Measurements from ENCODE around the gene MRFAP1L1. TPM values are rescaled to one million over a fixed set of nuclear protein-coding genes. Genes with fewer than 3 reads are reported as not detected.
"Not testable (repeated sequence)": the region's sequence is repeated elsewhere in the genome, so short reads cannot be mapped to it uniquely, and the experiment has no call there.

MRFAP1L1 gene
- 10 to 100 TPM; 50.5 to 76.3 (median 56.8) TPM for polyA plus RNA-seq (ENCODE audit: insufficient read length in 10 of 10)
- long read RNA-seq, donor 1, transcript MRFAP1L1-202 (1 exons, 2,127 nt): minor isoform, 8 of 26 reads
- long read RNA-seq, donor 1, transcript MRFAP1L1-201 (2 exons, 1,593 nt): major isoform, 18 of 26 reads
- long read RNA-seq, donor 1, partial matches to known transcripts: 0 of 26 reads
- long read RNA-seq, donor 1, other reads (novel, unspliced or antisense): 0 of 26 reads
- long read RNA-seq, donor 2, transcript MRFAP1L1-202 (1 exons, 2,127 nt): minor isoform, 7 of 32 reads
- long read RNA-seq, donor 2, transcript MRFAP1L1-201 (2 exons, 1,593 nt): major isoform, 20 of 32 reads
- long read RNA-seq, donor 2, partial matches to known transcripts: 0 of 32 reads
- long read RNA-seq, donor 2, other reads (novel, unspliced or antisense): 5 of 32 reads
- long read RNA-seq, donor 3: 0 reads
- long read RNA-seq, donor 4, transcript MRFAP1L1-201 (2 exons, 1,593 nt): major isoform, 15 of 28 reads
- long read RNA-seq, donor 4, transcript MRFAP1L1-202 (1 exons, 2,127 nt): minor isoform, 13 of 28 reads
- long read RNA-seq, donor 4, partial matches to known transcripts: 0 of 28 reads
- long read RNA-seq, donor 4, other reads (novel, unspliced or antisense): 0 of 28 reads
- long read RNA-seq, donor 5, transcript MRFAP1L1-202 (1 exons, 2,127 nt): major isoform, 21 of 38 reads
- long read RNA-seq, donor 5, transcript MRFAP1L1-201 (2 exons, 1,593 nt): minor isoform, 17 of 38 reads
- long read RNA-seq, donor 5, partial matches to known transcripts: 0 of 38 reads
- long read RNA-seq, donor 5, other reads (novel, unspliced or antisense): 0 of 38 reads
- long read RNA-seq, donor 6, transcript MRFAP1L1-201 (2 exons, 1,593 nt): major isoform, 30 of 43 reads
- long read RNA-seq, donor 6, transcript MRFAP1L1-202 (1 exons, 2,127 nt): minor isoform, 13 of 43 reads
- long read RNA-seq, donor 6, partial matches to known transcripts: 0 of 43 reads
- long read RNA-seq, donor 6, other reads (novel, unspliced or antisense): 0 of 43 reads
- long read RNA-seq, donor 7, transcript MRFAP1L1-202 (1 exons, 2,127 nt): minor isoform, 15 of 31 reads
- long read RNA-seq, donor 7, transcript MRFAP1L1-201 (2 exons, 1,593 nt): major isoform, 16 of 31 reads
- long read RNA-seq, donor 7, partial matches to known transcripts: 0 of 31 reads
- long read RNA-seq, donor 7, other reads (novel, unspliced or antisense): 0 of 31 reads
- long read RNA-seq, donor 8, transcript MRFAP1L1-201 (2 exons, 1,593 nt): major isoform, 15 of 30 reads
- long read RNA-seq, donor 8, transcript MRFAP1L1-202 (1 exons, 2,127 nt): major isoform, 15 of 30 reads
- long read RNA-seq, donor 8, partial matches to known transcripts: 0 of 30 reads
- long read RNA-seq, donor 8, other reads (novel, unspliced or antisense): 0 of 30 reads
- long read RNA-seq, donor 9, partial matches to known transcripts: 0 of 2 reads
- long read RNA-seq, donor 9, other reads (novel, unspliced or antisense): 0 of 2 reads

DNA sequence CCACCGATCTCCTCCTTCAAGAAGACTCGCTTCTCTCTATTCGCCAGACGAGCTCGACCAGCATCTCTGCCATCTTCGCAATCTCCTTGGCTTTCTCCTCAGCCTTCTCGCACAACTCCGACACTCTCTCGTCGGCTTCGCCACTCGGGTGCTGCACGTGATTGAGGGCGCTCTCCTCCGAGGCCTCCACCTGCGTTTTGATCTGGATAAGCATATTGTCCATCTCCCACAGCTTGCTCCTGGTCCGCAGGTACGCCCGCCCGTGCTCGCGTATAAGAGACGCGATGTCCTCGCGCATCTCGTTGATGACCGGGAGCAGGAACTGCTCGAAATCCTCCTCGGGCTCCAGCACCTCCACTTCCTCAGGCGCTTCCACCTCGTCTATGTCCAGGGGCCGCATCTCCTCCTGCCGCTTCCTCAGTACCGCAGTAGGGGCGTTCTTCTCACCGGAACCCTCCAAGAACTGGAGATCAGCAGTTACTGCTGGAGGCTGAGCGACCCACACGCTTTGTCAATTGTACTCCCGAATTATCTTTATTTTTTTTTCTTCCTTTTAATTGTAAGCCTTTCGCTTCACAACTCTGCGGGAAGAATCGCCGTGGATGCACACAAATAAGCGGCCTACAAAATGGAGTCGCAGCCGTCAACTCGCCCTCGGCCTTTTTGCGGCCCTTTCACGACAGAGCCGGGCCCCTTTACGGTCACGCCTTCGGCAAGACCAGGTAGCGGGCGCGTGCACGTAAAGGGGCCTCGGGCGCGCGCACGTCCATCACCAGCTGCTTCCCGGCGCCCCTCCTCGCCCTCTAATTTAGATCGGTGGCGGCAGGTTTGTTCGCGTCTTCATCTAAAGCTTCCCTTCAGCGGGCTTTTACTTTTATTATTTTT lies at the start of gene MRFAP1L1:
Gene MRFAP1L1, minus strand, starts transcription at position 636 of the 885 bp plus-strand sequence. Its CDS starts 236 bp downstream, at position 400.
- DNase-seq: peak; percentile 97 to 99 (median 97)

DNA sequence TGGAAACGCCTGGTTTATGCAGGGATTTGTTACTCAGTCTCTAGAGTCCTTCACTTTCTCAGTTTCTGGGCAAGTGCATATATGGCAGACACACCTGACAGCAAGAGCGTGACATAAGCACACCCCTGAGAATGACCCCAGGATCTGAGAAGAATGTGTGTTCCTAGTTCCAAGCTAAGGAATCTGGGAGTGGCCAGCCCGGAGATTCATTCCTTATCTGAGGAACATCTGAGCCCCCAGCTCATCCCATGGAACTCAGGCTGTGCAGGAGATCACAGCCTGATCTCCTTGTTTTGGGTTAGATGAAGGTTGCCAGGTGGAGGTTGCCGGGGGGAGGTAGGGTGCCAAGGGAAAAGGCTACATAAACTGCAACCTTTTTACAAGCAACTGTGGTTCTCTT lies 49.1 kb upstream of the MRFAP1L1 start:
- DNase-seq: no peak

DNA sequence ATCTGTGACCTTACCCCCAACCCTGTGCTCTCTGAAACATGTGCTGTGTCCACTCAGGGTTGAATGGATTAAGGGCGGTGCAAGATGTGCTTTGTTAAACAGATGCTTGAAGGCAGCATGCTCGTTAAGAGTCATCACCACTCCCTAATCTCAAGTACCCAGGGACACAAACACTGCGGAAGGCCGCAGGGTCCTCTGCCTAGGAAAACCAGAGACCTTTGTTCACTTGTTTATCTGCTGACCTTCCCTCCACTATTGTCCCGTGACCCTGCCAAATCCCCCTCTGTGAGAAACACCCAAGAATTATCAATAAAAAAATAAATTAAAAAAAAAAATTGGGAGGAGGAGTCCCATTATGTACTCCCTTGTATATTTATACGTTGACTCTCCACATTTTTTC lies 46.7 kb upstream of the MRFAP1L1 start:
- not testable (repeated sequence) for DNase-seq

DNA sequence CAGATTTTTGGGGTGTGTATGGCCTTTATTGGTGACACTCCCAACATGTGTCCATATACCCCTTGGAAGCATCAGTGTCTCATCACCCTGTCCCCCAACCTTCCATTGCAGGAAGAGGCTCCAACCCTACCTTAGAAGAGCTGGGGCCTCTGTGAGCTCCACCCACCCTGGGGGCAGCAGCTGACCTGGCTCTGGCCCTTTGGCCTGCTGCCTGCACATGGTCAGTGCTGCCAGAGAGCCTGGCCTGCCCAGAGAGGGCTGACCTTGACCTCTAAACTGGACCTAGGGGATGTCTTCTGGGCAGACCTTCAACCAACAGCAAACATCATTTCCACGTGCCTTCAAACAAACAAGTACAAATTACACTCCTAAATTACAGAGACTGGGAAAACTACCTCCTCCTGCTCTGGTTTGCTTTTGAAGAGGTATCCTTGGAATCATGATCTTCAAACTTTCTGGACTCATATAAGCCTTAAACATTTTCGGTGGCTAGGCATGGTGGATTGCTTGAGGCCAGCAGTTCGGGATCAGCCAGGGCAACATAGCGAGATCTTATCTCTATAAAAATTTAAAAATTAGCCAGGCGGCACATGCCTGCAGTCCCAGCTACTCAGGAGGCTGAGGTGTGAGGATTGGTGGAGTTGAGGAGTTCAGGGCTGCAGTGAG lies 45.6 kb upstream of the MRFAP1L1 start:
- no peak for DNase-seq

DNA sequence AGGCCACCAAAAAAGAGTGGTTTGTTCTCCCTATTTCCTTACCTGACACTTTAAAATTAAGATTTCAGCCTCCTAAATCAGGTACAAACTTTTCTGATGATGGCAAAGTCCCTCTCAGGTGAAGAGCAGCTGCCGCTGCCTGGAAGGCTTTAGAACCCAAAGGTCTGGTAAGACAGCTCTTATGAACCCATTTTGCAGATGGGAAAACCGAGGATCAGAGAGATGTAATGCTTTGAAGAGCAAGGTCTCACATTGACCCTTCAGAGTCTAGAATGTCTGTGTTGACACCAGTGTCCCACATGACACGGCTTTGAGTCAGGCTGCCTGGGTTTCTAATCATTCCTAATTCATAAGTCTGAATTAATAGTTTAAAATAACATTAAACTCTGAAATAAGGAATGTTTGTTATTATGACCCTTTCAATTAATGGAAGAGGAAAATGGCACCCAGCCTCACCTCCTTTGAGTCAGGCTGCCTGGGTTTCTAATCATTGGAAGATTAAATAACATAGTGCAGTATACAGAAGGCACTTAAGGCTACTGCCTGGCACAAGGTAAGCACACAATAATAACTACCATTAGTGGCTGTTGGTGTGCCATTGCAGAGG lies 44.9 kb upstream of the MRFAP1L1 start:
- DNase-seq: no peak

DNA sequence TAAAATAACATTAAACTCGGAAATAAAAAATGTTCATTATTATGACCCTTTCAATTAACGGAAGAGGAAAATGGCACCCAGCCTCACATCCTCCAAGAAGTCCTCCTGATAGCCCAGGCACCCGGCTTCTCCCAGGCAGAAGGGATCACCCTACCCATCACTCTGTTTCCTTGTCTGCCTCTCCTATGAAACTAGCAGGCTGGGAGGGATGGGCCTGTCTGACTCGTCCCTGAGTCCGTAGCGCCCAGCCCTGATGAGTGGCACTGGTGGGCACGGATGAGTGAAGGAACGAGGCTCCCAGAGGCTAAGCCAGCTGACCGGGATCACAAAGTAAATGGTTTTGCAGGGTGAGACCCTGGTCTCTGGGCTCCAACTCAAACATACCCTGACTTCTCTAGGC lies 44.2 kb upstream of the MRFAP1L1 start:
- DNase-seq: no peak

DNA sequence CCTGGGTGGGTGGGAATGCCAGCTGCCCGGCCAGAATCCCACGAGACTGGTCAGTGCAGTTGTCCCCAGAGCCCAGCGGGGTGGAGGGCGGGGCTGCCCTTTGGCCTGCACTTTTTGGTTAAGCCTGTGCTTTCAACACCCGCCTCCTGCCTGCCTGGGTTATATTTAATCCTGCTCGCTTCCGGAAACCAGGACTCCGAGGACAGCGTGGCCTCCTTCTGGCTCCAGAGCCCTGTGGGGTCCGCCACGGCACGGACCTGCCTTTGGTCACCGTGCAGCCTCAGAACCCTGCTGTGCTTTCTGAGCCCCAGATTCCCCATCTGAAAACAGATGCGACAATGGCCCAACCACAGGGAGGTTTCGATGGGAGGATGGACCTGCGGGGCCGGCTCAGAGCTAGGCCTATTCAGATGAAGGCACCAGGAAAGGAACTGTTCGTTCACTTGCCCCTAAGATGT lies 43.5 kb upstream of the MRFAP1L1 start:
- no peak for DNase-seq

DNA sequence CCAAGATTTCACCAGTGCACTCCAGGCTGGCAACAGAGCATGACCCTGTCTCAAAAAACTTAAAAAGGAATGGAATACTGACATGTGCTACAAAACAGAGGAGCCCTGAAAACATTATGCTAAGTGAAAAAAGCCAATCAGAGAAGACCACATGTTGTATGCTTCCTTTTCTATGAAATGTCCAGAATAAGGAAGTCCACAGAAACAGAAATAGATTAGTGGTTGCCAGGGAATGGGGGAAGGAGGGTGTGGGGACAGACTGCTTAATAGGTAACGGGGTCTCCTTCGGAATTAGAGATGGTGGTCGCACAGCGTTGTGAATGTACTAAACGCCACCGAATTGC lies 42.8 kb upstream of the MRFAP1L1 start:
- DNase-seq: no peak

DNA sequence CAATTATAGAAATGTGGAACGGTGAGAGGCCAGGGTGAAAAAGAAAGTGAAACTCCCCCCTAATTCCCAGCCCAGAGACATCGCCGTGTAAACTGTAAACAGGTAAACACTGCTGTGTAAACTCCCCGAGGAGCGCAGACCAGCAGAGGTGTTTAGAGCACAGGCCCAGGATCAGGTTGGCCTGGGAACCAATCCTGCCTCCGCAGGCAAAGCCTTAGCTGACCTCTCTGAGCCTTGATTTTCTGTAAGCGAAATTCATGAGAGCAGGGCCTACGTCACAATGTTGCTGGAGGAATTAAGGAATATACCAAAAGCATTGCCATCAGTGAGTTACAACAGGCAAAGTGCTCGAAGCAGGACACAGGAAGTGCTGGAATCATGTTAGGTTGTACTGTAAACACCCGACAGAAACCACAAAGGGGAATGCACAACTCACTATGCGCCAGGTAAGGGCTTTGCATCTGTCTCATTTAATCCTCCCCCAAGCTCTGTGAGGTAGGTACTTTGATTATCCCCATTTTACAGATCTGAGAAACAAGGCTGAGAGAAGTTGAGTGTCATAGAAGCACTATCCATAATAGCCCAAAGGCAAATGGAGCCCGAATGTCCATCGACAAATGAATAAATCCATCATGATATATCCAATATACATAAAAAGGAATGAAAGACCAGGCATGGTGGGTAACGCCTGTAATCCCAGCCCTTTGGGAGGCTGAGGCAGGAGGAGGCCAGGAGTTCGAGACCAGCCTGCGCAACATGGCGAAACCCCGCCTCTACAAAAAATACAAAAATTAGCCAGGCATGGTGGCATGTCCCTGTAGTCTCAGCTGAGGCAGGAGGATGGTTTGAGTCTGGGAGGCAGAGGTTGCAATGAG lies 42.2 kb upstream of the MRFAP1L1 start:
- DNase-seq: no peak

DNA sequence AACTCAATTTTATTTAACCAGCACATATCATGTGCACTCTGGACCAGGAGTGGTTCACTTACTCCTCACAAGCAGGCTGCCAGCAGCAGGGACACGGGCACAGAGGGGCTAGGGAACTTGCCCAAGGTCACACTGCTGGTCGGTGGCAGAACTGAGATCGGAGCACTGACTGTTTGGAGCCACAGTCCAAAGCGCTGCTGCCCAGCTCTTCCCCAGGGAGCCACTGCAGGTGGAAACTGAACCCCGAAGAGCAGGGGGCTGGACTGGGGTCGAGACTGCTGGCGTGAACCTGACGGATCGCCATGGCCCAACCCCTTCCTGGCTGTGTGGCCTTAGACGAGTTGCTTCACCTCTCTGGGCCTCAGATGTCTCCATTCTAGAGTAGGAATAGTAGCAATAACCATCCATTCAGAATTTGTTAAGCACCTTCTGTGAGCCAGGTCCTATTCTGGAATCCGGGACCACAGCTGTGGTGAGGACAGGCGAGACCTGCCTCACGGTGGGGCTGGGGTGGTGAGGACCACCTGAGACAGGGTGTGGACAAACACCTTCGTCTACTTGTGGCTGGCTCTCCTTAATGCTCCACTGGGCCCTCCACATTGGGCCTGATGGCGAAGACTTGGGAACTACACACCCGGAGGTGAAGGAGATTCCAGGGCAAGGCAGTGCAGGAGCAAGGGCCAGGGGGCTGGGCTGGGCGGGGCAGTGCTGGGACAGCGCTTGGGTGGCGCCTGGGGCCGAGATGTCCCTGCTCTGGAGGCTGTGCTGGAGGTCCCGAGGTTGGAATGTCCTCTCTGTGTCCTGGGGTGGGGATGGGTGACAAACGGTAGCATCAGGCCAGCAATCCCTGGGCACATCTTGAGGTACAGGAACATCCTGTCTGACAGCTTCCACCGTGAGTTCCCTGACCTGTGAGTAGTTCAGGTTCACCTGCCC lies 40.9 kb upstream of the MRFAP1L1 start:
- DNase-seq: no peak

DNA sequence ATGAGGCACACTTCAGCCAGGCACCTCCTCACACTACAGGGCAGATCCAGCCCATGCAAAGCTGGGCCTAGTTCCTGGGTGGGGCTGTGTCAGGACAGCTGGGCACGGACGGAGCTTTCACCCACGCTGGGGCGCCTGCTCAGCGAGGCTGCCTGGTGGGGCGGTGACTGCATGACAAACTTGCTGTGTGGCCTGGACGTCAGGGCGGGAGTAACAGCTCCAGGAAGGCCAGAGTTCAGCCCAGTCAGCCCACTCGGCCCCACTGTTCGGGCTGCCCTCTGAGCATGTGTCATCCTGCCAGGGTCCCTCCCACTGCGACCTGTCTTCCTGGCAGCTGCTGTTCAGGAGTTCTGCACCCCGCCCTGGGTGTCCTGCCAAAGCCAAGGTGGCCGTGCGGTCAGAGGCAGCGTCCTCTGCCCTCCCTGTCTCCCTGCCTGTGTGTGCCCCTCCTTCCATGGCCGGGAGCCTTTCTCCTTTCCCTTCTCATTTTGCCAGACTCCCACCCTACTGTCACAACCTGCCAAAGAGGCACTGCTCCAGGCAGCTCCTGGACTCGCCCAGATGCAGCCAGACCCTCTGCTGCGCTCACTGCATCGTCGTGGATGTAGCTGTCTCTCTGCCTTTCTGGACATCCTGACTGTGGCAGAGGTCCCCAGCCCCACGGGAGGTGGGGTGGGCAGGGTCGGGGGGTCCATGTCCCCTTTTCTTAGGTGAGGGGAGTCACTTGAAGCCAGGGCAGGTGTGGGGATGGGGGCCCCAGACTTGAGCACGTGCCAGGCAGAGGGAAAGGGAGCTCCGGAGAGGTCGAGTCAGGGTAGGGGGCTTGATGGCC lies 39.9 kb upstream of the MRFAP1L1 start:
- peak in 2 of 3 donors; percentile 50 to 67 for DNase-seq

DNA sequence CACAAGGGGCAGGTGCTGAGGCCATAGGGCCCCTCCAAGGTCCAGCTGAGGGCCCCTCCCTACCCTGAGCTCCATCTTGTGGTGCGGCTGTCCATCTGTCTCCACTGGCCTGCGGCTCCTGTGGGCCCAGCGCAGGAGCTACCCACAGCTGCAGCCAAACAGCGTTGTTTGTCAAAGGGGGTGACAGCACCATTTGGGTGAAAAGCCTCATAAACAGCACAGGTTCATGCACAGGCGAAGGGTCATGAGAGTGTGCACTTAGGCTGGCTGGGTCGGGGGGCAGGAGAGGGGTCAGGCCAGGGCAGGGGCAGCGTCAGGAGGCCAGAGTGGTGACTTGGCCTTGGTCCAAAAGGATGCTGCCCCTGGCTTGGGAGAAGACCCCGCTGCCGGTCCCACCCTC lies 38.6 kb upstream of the MRFAP1L1 start:
- no peak for DNase-seq

DNA sequence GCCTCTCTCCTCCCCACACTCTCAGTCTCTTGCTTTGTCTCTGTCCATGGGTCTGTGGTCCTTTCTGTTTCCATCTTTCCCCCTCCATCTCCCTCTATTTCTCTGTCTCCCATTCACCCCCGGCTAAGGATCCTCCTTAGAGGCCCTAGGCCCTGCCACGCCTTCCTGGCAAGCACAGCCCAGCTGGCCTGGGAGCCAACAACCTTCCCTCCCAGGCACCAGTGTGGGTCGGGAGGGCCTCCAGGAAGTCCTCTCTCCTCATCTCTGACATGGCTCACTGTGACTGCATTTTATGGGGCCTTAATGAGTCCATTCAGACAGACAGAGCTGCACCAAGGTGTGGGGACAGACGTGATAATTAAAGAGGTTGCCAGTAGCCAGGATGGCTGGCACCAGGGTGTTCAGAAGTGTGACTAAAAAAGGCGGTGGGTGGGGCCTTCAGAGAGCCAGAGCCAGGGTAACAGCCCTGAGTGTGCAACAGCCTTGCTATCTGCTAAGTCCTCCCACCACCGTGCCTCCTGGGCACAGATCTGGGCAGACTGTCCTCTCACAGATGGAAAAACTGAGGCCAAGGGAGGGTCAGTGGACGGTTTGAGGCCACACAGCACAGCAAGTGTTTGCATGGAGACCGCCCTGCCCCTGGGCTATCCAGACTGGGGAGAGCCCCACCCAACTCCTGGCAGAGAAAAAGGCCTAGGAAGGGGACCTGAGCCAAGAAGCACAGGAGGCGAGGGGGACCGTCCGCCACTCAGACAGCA lies 37.8 kb upstream of the MRFAP1L1 start:
- peak in 1 of 3 donors; percentile 43 for DNase-seq

DNA sequence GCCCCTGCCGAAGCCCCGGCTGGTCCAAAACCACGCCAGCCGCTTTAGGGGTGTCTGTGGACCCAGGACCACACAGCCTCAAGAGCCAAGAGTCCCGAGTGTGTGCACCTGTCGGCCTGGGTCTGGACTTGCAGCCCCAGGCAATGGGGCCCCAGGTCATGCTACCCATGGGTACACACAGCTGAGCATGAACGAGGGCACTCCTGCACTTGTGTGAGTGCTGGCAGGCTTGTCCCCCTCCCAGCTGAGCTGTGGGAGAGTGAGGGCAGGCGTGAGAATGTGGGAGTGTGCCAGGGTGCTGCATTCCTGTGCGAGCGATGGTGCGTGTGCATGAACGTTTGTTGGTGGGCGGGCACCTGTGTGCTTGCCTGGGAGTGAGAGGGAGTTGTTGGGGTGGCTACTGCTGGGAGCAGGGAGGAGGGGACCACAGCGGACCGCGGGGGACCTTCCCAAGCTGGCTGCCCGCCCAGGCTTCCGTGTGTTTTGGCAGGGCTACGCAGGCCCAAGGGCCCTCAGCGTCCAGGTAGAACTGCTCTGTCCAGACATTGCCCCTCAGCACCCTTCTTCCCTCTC lies 37.1 kb upstream of the MRFAP1L1 start:
- DNase-seq: no peak

DNA sequence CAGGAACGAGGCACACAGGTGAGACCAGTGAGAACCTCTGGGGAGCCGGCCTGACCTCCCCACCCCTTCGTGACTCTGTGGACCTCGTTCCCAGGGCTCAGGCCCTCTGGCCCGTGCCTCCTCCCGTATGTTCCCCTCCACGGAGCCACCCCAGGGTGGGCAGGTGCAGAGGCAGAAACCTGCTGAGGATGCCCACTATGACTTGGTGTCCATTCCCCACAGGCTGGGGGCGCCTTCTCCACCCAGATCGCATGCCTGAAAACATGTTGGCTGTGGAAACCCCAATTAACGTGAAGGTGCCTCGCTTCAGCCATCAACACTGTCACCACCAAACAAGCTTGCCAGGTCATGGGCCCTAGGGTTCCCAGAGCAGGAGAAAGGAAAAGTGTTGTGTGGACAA lies 33.3 kb upstream of the MRFAP1L1 start:
- no peak for DNase-seq
